Muscle of leg (tissue), 11 donors: ENCODE data around the gene ADARB2. TPM values are rescaled to one million over a fixed set of nuclear protein-coding genes. Genes with fewer than 3 reads are reported as not detected.

Experiments
- DNase-seq: peaks from one replicate; pipeline ENCODE4 v3.0.0; 2013
- H3K27ac ChIP-seq: one replicate; pipeline ENCODE4 v1.5.1; 2013; ENCODE audit warnings: mild to moderate bottlenecking, low read length, control low read depth
- H3K27me3 ChIP-seq: one replicate; pipeline ENCODE4 v1.6.1; 2013; ENCODE audit warnings: low read length; ENCODE audit not compliant: control insufficient read depth, insufficient read depth
- H3K36me3 ChIP-seq: one replicate; pipeline ENCODE4 v1.6.1; 2013; ENCODE audit warnings: low read length; ENCODE audit not compliant: control insufficient read depth, insufficient read depth
- H3K4me1 ChIP-seq: one replicate; pipeline ENCODE4 v1.6.1; 2013; ENCODE audit warnings: low read length; ENCODE audit not compliant: control insufficient read depth, insufficient read depth
- H3K4me3 ChIP-seq: one replicate; pipeline ENCODE4 v1.5.1; 2013; ENCODE audit warnings: low read length, control low read depth
- H3K9me3 ChIP-seq: replicated peaks from 2 replicates; pipeline ENCODE4 v1.6.1; 2013; ENCODE audit warnings: low read depth, low read length; ENCODE audit not compliant: control insufficient read depth
- WGBS: methylation state at CpG from one replicate; pipeline ENCODE4 v1.1.5; 2013; ENCODE audit warnings: missing lambda C conversion rate; ENCODE audit not compliant: insufficient coverage; 5-methylcytosine and 5-hydroxymethylcytosine counted together
- polyA plus RNA-seq, 8 donors: library from polyadenylated mRNA; unstranded; fragments of 120-200 nt; gene quantifications; one replicate each; pipeline versions ENCODE4 v1.2.1 to v1.2.3, GENCODE V29; 2013; ENCODE audit warnings: inconsistent platforms in 1 of 8, low replicate concordance in 1 of 8; ENCODE audit not compliant: insufficient read length in 8 of 8, insufficient read depth in 1 of 8
- total RNA-seq: library from RNA; stranded (reverse); fragments of 120-200 nt; gene quantifications from one replicate; pipeline ENCODE4 v1.2.4, GENCODE V29; 2013

ADARB2 gene
- total and polyA plus RNA-seq, 9 donors, result 0.13 to 0.38 (median 0.23) TPM

GRCh38 chr10:1716839-1717238, 20.5 kb downstream of the ADARB2 start:
- 67% methylated on average over 1 of the region's 4 CpGs for WGBS
- DNase-seq, result no peak
- Histone ChIP-seq H3K4me1 (no peaks in the 10 kb centered on the region), H3K36me3 (no peaks in the 10 kb centered on the region), H3K27ac (no peak overlapping the region), H3K9me3 (no peaks in the 10 kb centered on the region), H3K27me3 (peaks cover 3% of the 10 kb centered on the region), H3K4me3 (no peak overlapping the region)

GRCh38 chr10:1715821-1716220, 21.5 kb downstream of the ADARB2 start:
- 45% methylated on average over 17 of the region's 18 CpGs for WGBS
- DNase-seq, result no peak
- Histone ChIP-seq H3K4me1 (no peaks in the 10 kb centered on the region), H3K4me3 (no peak overlapping the region), H3K36me3 (no peaks in the 10 kb centered on the region), H3K27me3 (peaks cover 3% of the 10 kb centered on the region), H3K9me3 (no peaks in the 10 kb centered on the region), H3K27ac (no peak overlapping the region)

GRCh38 chr10:1712944-1713671, 24.2 kb downstream of the ADARB2 start:
- Histone ChIP-seq H3K36me3 (no peaks in the 10 kb centered on the region), H3K27ac (no peak overlapping the region), H3K4me3 (no peak overlapping the region), H3K9me3 (no peaks in the 10 kb centered on the region), H3K4me1 (no peaks in the 10 kb centered on the region), H3K27me3 (no peaks in the 10 kb centered on the region)
- DNase-seq, result no peak
- 86% methylated on average over 10 of the region's 18 CpGs for WGBS

DNA sequence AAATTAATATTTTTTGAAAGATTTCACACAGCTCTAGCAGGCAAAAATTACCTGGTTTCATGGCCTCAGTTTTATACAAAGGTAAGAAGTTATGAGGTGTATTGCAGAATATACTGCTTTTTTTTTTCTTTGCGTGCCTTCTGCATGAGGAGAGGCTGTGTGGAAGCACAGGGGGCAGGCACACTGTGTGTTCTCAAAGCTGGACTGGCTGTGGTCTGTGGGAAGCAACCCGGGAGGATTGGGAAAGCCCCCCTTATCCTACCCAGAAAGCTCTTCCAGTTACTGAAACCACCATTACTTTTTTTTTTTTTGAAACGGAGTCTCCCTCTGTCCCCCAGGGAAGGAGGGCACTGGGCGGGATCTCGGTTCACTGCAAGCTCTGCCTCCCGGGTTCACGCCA, 25.0 kb downstream of the ADARB2 start:
- DNase-seq, result no peak
- H3K9me3 ChIP-seq, result no peaks in the 10 kb centered on the region
- no CpG with 5 or more reads among the region's 7 CpGs for WGBS
- no peak overlapping the region for H3K27ac ChIP-seq
- no peaks in the 10 kb centered on the region for H3K27me3 ChIP-seq
- H3K4me1 ChIP-seq, result no peaks in the 10 kb centered on the region
- H3K36me3 ChIP-seq, result no peaks in the 10 kb centered on the region
- no peak overlapping the region for H3K4me3 ChIP-seq

DNA sequence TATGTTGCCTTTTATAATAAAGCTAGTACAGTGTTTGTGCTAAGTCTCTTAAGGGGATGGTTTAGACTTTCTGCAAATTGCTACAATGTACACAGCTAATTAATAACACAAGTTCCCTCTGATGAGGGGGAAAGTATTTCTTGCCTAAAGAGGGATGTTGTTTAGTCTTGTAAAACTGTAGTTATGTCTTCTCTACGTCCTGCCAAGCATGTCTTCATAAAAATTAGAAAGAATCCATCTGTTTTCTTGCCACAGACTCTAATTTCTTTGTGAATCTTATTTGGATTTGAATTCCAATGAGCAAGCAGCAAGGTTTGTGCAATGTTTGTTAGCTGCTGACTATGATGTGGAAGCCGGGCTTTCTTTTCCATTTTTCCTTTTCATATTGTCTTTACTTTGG, 28.2 kb downstream of the ADARB2 start:
- Histone ChIP-seq H3K27me3 (no peaks in the 10 kb centered on the region), H3K36me3 (no peaks in the 10 kb centered on the region), H3K27ac (no peak overlapping the region), H3K4me1 (no peaks in the 10 kb centered on the region), H3K4me3 (no peak overlapping the region), H3K9me3 (no peaks in the 10 kb centered on the region)
- no peak for DNase-seq
- WGBS, result no CpG with 5 or more reads among the region's 2 CpGs

- no peaks in the 10 kb centered on the region for H3K36me3 ChIP-seq
- no peak overlapping the region for H3K4me3 ChIP-seq
- 90% methylated on average over 2 of the region's 7 CpGs for WGBS
- H3K27me3 ChIP-seq, result no peaks in the 10 kb centered on the region
- H3K27ac ChIP-seq, result no peak overlapping the region
- H3K4me1 ChIP-seq, result no peaks in the 10 kb centered on the region
- no peak for DNase-seq
- H3K9me3 ChIP-seq, result no peaks in the 10 kb centered on the region
Measured at GRCh38 chr10:1708746-1709145, 28.6 kb downstream of the ADARB2 start.

- DNase-seq, result no peak
- 67% methylated on average over 1 of the region's 6 CpGs for WGBS
- H3K27ac ChIP-seq, result no peak overlapping the region
Measured at GRCh38 chr10:1706711-1707110, 30.6 kb downstream of the ADARB2 start.

GRCh38 chr10:1706256-1706655, 31.1 kb downstream of the ADARB2 start:
- Histone ChIP-seq H3K27ac (no peak overlapping the region), H3K4me1 (no peaks in the 10 kb centered on the region), H3K9me3 (no peaks in the 10 kb centered on the region), H3K27me3 (no peaks in the 10 kb centered on the region), H3K36me3 (no peaks in the 10 kb centered on the region), H3K4me3 (no peak overlapping the region)
- WGBS, result no CpG with 5 or more reads among the region's 3 CpGs
- no peak for DNase-seq

More at GRCh38 chr10:1706711-1707110, 30.6 kb downstream of the ADARB2 start:
- Histone ChIP-seq H3K9me3 (no peaks in the 10 kb centered on the region), H3K27me3 (no peaks in the 10 kb centered on the region), H3K4me3 (no peak overlapping the region), H3K4me1 (no peaks in the 10 kb centered on the region), H3K36me3 (no peaks in the 10 kb centered on the region)

- Histone ChIP-seq H3K36me3 (no peaks in the 10 kb centered on the region), H3K4me1 (no peaks in the 10 kb centered on the region), H3K27me3 (no peaks in the 10 kb centered on the region), H3K27ac (no peak overlapping the region), H3K4me3 (no peak overlapping the region), H3K9me3 (no peaks in the 10 kb centered on the region)
- WGBS, result 93% methylated on average over 3 of the region's 8 CpGs
- no peak for DNase-seq
Measured at GRCh38 chr10:1698185-1698584, 39.1 kb downstream of the ADARB2 start.

GRCh38 chr10:1696106-1696505, 41.2 kb downstream of the ADARB2 start:
- Histone ChIP-seq H3K4me3 (no peak overlapping the region), H3K4me1 (no peaks in the 10 kb centered on the region), H3K9me3 (no peaks in the 10 kb centered on the region), H3K27ac (no peak overlapping the region), H3K27me3 (peaks cover 2% of the 10 kb centered on the region), H3K36me3 (no peaks in the 10 kb centered on the region)
- DNase-seq, result no peak
- no CpG with 5 or more reads among the region's 6 CpGs for WGBS

- Histone ChIP-seq H3K27ac (no peak overlapping the region), H3K4me3 (no peak overlapping the region), H3K36me3 (no peaks in the 10 kb centered on the region), H3K4me1 (no peaks in the 10 kb centered on the region), H3K9me3 (no peaks in the 10 kb centered on the region), H3K27me3 (peaks cover 2% of the 10 kb centered on the region)
- DNase-seq, result no peak
- 83% methylated on average over 1 of the region's 5 CpGs for WGBS
Measured at GRCh38 chr10:1690086-1690485, 47.2 kb downstream of the ADARB2 start.
